IPS-18c (cell line): ENCODE data around the gene SLC22A7.
"Not testable (repeated sequence)": the region's sequence is repeated elsewhere in the genome, so short reads cannot be mapped to it uniquely, and the experiment has no call there.

Experiments
- H3K4me3 ChIP-seq: 2 replicates; pipeline ENCODE4 v1.7.0; 2013; ENCODE audit warnings: low read depth, mild to moderate bottlenecking, low read length, moderate library complexity; ENCODE audit not compliant: insufficient read depth
- H3K9me3 ChIP-seq: one replicate; pipeline ENCODE4 v1.6.1; 2013; ENCODE audit warnings: mild to moderate bottlenecking, low read length, moderate library complexity; ENCODE audit not compliant: control insufficient read depth, insufficient read depth

Gene SLC22A7

GRCh38 chr6:43339168-43339567, 41.1 kb downstream of the SLC22A7 start:
- no peak overlapping the region for H3K4me3 ChIP-seq
- no peaks in the 10 kb centered on the region for H3K9me3 ChIP-seq

- not testable (repeated sequence) for H3K9me3 ChIP-seq, H3K4me3 ChIP-seq
Measured at GRCh38 chr6:43346243-43346642, 48.2 kb downstream of the SLC22A7 start.

- Histone ChIP-seq H3K4me3 (no peak overlapping the region), H3K9me3 (no peaks in the 10 kb centered on the region)
Measured at GRCh38 chr6:43347021-43347420, 49.0 kb downstream of the SLC22A7 start.

GRCh38 chr6:43347444-43347843, 49.4 kb downstream of the SLC22A7 start:
- no peak overlapping the region for H3K4me3 ChIP-seq
- no peaks in the 10 kb centered on the region for H3K9me3 ChIP-seq

- H3K4me3 ChIP-seq, H3K9me3 ChIP-seq: not testable (repeated sequence)
Measured at GRCh38 chr6:43351951-43352350, 53.9 kb downstream of the SLC22A7 start.
